GM23248 (cell line): Measurements from ENCODE around the gene PDGFB.

ENCODE experiments used
- EZH2 ChIP-seq: fragments of 200-600 bp; sonication (generic); IDR thresholded peaks from 2 replicates; pipeline ENCODE4 v1.6.1; 2018; ENCODE audit warnings: antibody characterized with exemption, mild to moderate bottlenecking; ENCODE audit not compliant: insufficient read depth, poor library complexity, severe bottlenecking
- EZH2phosphoT487 ChIP-seq: fragments of 200-600 bp; sonication (generic); IDR thresholded peaks from 2 replicates; pipeline ENCODE4 v1.6.1; 2018; ENCODE audit warnings: antibody characterized with exemption, moderate library complexity, mild to moderate bottlenecking, low read depth; ENCODE audit not compliant: insufficient read depth

GRCh38 chr22:39267974-39268373, 23.2 kb upstream of the PDGFB start:
- TF ChIP-seq EZH2 (no peak), EZH2phosphoT487 (no peak)
